Measurements from ENCODE around the gene ZC3H11A.
"Not testable (repeated sequence)": the region's sequence is repeated elsewhere in the genome, so short reads cannot be mapped to it uniquely, and the experiment has no call there.

ZC3H11A gene

DNA sequence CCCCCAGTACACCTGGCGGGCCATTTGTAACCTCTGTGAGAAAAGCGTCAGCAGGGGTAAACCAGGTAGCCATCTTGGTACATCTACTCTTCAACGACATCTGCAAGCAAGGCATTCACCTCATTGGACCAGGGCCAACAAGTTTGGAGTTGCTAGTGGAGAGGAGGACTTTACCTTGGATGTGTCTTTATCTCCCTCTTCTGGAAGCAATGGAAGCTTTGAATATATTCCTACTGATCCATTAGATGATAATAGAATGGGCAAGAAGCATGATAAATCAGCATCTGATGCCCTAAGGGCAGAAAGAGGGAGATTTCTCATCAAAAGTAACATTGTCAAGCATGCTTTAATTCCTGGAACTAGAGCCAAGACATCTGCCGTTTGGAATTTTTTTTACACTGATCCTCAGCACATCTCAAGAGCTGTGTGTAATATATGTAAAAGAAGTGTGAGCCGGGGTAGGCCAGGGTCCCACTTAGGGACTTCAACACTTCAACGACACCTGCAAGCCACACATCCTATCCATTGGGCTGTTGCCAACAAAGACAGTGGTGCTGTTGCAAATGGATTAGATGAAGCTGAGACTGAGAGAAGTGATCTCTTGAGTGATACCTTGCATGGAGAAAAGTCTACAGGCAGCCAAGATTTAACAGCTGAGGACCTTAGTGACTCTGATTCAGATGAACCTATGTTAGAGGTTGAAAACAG, 2.7 kb downstream of the ZC3H11A start:
- H3K36me3 Mint-ChIP-seq: peaks cover 25% of the 10 kb centered on the region
- H3K27ac Mint-ChIP-seq: peak overlapping the region; percentile 34
- H3K27me3 Mint-ChIP-seq: no peaks in the 10 kb centered on the region
- H3K4me3 Mint-ChIP-seq: peak overlapping the region; percentile 98
- H3K9me3 Mint-ChIP-seq (ENCODE audit: low read depth): no peaks in the 10 kb centered on the region
- peaks cover 74% of the 10 kb centered on the region for H3K4me1 Mint-ChIP-seq (ENCODE audit: low read depth)

DNA sequence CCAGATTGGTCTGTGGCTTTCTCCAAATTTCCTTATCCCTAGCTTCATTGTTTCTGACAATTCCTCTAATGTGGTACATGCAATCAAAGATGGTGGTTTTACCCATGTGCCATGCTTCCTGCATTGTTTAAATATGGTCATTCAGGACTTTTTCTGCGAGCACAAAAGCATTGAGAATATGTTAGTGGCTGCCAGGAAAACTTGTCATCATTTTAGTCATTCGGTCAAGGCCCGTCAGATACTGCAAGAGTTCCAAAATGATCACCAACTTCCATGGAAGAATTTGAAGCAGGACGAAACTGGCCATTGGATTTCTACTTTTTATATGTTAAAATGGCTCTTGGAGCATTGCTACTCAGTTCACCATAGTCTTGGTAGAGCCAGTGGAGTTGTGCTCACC, 3.7 kb downstream of the ZC3H11A start:
- Mint-ChIP-seq H3K36me3 (peaks cover 27% of the 10 kb centered on the region), H3K27ac (no peak overlapping the region), H3K4me1 (ENCODE audit: low read depth) (peaks cover 80% of the 10 kb centered on the region), H3K27me3 (no peaks in the 10 kb centered on the region), H3K9me3 (ENCODE audit: low read depth) (no peaks in the 10 kb centered on the region), H3K4me3 (peak overlapping the region; percentile 44)

DNA sequence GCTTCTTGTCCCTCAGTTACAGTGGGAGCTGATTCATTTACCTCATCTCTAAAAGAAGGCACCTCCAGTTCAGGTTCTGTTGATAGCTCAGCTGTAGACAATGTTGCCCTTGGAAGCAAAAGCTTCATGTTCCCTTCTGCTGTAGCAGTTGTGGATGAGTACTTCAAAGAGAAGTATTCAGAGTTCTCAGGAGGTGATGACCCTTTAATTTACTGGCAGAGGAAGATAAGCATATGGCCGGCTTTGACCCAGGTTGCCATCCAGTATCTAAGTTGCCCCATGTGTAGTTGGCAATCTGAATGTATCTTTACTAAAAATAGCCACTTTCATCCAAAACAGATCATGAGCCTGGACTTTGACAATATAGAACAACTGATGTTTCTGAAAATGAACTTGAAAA, 4.5 kb downstream of the ZC3H11A start:
- peak overlapping the region; percentile 44 for H3K4me3 Mint-ChIP-seq
- H3K36me3 Mint-ChIP-seq: peaks cover 31% of the 10 kb centered on the region

DNA sequence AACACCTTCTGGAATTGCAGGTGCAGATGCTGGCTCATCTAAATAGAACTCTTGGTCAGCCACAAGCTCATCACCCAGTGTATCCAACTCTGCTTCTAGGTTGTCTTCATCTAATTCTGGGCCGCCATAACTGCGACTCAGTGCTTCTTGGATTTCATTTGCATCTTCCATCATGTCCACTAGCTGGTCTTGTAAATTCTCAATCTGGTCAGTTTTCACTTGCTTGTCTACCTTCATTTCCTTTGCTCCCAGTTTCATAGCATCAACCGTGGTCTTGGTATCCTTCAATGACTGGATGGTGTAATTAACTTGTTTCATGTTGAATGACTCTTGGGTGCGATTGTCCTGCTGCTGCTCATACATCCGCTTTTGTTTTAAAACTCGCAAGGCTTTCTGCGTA, 10.3 kb downstream of the ZC3H11A start:
- H3K27ac Mint-ChIP-seq: peak overlapping the region; percentile 43
- peaks cover 20% of the 10 kb centered on the region for H3K36me3 Mint-ChIP-seq
- no peaks in the 10 kb centered on the region for H3K27me3 Mint-ChIP-seq
- no peak overlapping the region for H3K4me3 Mint-ChIP-seq
- H3K9me3 Mint-ChIP-seq (ENCODE audit: low read depth): no peaks in the 10 kb centered on the region
- peaks cover 52% of the 10 kb centered on the region for H3K4me1 Mint-ChIP-seq (ENCODE audit: low read depth)

More for the DNA sequence above, 4.5 kb downstream of the ZC3H11A start:
- peak overlapping the region; percentile 72 for H3K27ac Mint-ChIP-seq
- H3K27me3 Mint-ChIP-seq: no peaks in the 10 kb centered on the region
- peaks cover 78% of the 10 kb centered on the region for H3K4me1 Mint-ChIP-seq (ENCODE audit: low read depth)
- no peaks in the 10 kb centered on the region for H3K9me3 Mint-ChIP-seq (ENCODE audit: low read depth)

DNA sequence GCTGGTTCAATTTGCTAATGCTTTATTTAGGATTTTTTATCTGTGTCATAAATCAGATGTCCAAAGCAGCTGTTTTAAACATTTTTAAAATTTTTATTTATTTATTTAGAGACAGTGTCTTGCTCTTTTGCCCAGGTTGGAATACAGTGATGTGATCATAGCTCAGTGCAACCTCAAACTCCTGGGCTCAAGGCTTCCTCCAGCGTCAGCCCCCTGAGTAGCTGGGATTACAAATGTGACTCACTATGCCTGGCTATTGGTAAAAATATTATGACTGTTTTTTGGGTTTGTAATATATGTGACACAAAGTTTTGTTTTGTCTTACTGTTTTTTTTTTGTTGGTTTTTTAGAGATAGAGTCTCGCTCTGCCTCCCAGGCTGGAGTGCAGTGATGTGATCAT, 11.8 kb downstream of the ZC3H11A start:
- Mint-ChIP-seq H3K4me3 (no peak overlapping the region), H3K27me3 (no peaks in the 10 kb centered on the region), H3K36me3 (peaks cover 18% of the 10 kb centered on the region), H3K4me1 (ENCODE audit: low read depth) (peaks cover 49% of the 10 kb centered on the region), H3K9me3 (ENCODE audit: low read depth) (no peaks in the 10 kb centered on the region), H3K27ac (no peak overlapping the region)

DNA sequence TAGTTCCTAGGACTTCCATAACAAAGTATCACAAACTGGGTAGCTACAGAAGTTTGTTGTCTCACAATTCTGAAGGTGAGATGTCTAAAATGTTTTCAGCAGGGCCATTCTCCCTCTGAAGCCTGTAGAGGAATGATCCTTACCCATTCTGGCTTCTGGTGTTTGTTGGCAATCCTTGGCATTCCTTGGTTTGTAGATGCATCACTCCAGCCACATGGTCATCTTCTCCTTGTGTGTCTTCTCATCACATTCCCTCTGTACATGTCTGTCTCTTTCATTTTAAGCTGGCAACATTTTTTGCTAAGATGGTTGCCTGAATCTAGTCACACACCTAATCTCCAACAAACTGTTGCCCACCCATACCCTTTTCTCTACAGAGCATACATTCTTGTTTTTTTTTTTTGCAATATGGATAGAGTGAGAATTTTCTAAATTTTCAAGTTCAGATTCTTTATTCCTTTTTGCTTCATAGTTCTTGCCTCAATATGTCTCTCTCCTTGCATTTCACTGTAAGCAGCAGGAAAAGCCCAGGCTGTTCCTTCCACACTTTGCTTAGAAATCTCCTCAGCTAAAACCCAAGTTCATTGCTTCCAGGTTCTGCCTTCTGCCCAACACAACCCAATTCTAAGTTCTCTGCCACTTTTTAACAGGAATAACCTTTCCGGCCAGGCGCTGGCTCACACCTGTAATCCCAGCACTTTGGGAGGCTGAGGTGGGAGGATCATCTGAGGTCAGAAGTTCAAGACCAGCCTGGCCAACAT, 18.3 kb downstream of the ZC3H11A start:
- Mint-ChIP-seq H3K27me3 (no peaks in the 10 kb centered on the region), H3K9me3 (ENCODE audit: low read depth) (no peaks in the 10 kb centered on the region), H3K36me3 (peaks cover 20% of the 10 kb centered on the region), H3K4me3 (no peak overlapping the region), H3K27ac (peak overlapping the region; percentile 67), H3K4me1 (ENCODE audit: low read depth) (peaks cover 36% of the 10 kb centered on the region)

DNA sequence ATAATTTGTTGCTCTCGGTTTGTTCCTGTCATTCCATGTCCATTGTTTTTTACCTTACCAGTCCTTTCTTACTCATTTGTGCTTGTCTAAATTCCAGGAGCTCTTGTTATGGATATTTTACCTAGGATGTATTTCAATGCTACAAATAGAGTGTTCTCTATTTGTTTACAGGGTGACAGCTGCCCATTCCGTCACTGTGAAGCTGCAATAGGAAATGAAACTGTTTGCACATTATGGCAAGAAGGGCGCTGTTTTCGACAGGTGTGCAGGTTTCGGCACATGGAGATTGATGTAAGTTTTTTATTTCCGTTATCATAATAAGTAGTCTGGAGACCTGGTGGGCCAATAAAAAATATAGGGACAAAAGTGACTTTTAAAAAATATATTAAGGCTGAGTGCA, 23.0 kb downstream of the ZC3H11A start:
- no peak overlapping the region for H3K4me3 Mint-ChIP-seq
- H3K27me3 Mint-ChIP-seq: no peaks in the 10 kb centered on the region
- peaks cover 22% of the 10 kb centered on the region for H3K36me3 Mint-ChIP-seq
- no peaks in the 10 kb centered on the region for H3K9me3 Mint-ChIP-seq (ENCODE audit: low read depth)
- H3K4me1 Mint-ChIP-seq (ENCODE audit: low read depth): peaks cover 31% of the 10 kb centered on the region
- H3K27ac Mint-ChIP-seq: no peak overlapping the region

DNA sequence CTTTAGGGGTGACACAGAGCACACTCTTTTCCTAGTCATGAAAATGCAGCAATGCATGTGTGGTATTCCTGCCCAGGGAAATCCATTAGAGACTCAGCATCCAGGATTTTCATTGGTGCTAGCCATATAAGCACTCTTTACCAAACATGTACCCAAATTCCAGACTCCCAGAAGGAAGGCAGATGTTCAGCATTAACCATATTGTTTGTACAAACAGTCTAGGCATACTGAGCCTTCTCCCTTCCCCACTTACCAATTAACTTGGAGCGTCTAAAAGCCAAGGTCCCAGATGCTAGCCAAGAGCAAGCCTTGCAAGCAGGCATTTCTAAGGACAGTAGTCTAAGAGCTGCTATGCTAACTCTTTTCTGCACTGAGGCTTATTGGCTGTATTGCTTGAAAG, 27.9 kb downstream of the ZC3H11A start:
- Mint-ChIP-seq H3K36me3 (peaks cover 15% of the 10 kb centered on the region), H3K4me3 (no peak overlapping the region), H3K27me3 (no peaks in the 10 kb centered on the region), H3K4me1 (ENCODE audit: low read depth) (peaks cover 28% of the 10 kb centered on the region), H3K27ac (no peak overlapping the region), H3K9me3 (ENCODE audit: low read depth) (no peaks in the 10 kb centered on the region)

DNA sequence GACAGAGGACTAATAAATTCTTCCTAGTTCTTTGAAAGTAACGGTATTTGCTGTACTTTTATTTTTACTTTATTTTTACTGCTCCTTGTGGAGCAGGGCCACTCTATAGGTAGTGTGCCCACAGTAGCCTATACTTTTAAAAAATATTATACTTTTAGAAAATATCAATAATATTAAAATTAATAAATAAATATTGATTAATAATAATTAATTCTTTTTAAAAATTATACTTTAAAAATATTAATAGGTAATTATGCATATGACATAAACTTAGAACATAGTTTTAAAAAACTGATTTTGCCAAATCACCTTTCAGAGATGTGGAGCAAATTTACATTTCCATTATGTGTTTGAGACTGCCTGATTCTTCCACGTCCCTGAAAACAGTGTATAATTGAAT, 30.8 kb downstream of the ZC3H11A start:
- Mint-ChIP-seq H3K27me3 (no peaks in the 10 kb centered on the region), H3K9me3 (ENCODE audit: low read depth) (no peaks in the 10 kb centered on the region), H3K4me1 (ENCODE audit: low read depth) (peaks cover 28% of the 10 kb centered on the region), H3K36me3 (peaks cover 13% of the 10 kb centered on the region), H3K4me3 (no peak overlapping the region), H3K27ac (no peak overlapping the region)

DNA sequence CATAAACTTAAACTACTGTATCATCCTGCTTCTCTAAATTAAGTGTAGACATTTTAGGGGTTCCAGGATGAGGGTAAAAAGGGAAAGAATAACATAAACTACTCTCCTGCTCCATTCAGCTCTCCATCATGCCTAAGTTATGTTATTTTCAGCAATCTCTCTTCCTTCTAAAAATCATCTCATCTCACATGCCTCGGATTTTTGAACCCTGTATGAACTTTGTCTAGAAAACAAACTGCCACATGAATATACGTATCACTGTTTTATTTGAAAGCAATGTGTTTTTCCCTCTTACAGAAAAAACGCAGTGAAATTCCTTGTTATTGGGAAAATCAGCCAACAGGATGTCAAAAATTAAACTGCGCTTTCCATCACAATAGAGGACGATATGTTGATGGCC, 32.6 kb downstream of the ZC3H11A start:
- Mint-ChIP-seq H3K9me3 (ENCODE audit: low read depth) (no peaks in the 10 kb centered on the region), H3K27me3 (no peaks in the 10 kb centered on the region), H3K36me3 (peaks cover 11% of the 10 kb centered on the region), H3K27ac (peak overlapping the region; percentile 0), H3K4me3 (no peak overlapping the region), H3K4me1 (ENCODE audit: low read depth) (peaks cover 19% of the 10 kb centered on the region)

DNA sequence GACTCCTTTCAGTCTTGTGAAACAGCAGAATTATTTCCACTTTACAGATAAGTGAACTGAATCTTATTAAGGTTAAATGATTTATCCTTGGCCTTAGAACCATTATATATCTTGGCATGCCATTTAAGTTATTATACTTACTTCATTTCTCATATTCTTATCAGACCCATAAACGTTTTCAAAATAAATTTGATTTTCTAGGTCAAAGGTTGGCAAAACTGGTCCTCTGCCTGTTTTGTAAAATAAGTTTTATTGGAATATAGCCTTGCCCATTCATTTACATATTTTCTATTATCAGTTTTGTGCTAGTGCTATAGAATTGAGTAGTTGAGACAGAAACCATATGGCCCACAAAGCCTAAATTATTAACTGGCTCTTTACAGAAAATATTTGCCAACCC, 33.1 kb downstream of the ZC3H11A start:
- H3K27ac Mint-ChIP-seq: no peak overlapping the region
- no peak overlapping the region for H3K4me3 Mint-ChIP-seq
- peaks cover 17% of the 10 kb centered on the region for H3K4me1 Mint-ChIP-seq (ENCODE audit: low read depth)
- no peaks in the 10 kb centered on the region for H3K9me3 Mint-ChIP-seq (ENCODE audit: low read depth)
- H3K36me3 Mint-ChIP-seq: peaks cover 11% of the 10 kb centered on the region
- H3K27me3 Mint-ChIP-seq: no peaks in the 10 kb centered on the region

DNA sequence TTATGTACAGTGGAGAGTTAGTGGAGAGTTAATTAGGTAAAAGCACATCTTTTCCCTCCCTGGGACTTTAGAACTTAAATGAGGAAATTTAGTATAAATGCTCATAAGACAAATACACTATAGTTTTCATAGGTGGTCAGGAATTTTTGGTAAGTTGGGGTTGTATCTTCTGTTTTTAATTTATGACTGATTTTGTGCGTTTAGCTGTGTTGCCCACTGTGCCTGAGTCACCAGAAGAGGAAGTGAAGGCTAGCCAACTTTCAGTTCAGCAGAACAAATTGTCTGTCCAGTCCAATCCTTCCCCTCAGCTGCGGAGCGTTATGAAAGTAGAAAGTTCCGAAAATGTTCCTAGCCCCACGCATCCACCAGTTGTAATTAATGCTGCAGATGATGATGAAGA, 33.8 kb downstream of the ZC3H11A start:
- Mint-ChIP-seq H3K36me3 (peaks cover 11% of the 10 kb centered on the region), H3K27ac (peak overlapping the region; percentile 23)
- not testable (repeated sequence) for H3K4me3 Mint-ChIP-seq

DNA sequence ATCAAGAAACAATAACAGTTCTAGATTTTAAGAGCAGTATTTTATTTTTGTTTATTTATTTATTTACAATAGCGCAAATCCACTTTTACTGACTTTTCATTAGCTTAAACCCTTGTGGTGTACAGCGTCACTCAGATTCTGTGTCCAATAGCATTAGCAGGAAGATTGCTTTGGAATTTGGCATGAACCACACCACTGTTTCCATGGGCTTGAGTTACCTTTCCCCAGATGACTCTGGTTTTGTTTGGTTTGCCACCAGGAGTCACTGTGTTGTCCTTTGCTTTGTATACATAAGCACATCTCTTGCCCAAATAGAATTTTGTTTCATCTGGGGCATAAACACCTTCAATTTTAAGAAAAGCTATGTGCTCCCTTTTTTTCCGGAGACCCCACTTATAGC, 40.1 kb downstream of the ZC3H11A start:
- Mint-ChIP-seq H3K9me3 (ENCODE audit: low read depth) (no peaks in the 10 kb centered on the region), H3K4me3 (no peak overlapping the region), H3K36me3 (peaks cover 8% of the 10 kb centered on the region), H3K4me1 (ENCODE audit: low read depth) (no peaks in the 10 kb centered on the region), H3K27ac (no peak overlapping the region), H3K27me3 (no peaks in the 10 kb centered on the region)

More for the DNA sequence above, 33.8 kb downstream of the ZC3H11A start:
- H3K4me1 Mint-ChIP-seq (ENCODE audit: low read depth): peaks cover 13% of the 10 kb centered on the region
- H3K27me3 Mint-ChIP-seq; H3K9me3 Mint-ChIP-seq (ENCODE audit: low read depth): not testable (repeated sequence)

DNA sequence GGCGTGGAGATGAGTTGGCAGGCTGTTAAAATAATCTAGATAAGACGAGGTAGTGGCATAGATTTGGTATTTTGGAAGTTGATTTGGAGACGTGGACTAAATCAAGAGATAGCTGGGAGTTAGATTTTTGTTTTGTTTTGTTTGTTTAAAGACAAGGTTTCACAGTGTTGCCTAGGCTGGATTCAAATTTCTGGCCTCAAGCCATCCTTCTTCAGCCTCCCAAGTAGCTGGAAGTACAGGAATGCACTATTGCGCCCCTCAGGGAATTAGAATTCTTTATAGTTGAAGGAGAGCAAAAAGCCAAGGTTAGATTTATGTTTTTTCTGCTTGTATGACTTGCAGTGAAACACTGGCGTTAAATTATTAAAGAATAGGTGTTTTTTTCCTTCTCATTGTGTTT, 43.7 kb downstream of the ZC3H11A start:
- peak overlapping the region; percentile 46 for H3K27ac Mint-ChIP-seq

DNA sequence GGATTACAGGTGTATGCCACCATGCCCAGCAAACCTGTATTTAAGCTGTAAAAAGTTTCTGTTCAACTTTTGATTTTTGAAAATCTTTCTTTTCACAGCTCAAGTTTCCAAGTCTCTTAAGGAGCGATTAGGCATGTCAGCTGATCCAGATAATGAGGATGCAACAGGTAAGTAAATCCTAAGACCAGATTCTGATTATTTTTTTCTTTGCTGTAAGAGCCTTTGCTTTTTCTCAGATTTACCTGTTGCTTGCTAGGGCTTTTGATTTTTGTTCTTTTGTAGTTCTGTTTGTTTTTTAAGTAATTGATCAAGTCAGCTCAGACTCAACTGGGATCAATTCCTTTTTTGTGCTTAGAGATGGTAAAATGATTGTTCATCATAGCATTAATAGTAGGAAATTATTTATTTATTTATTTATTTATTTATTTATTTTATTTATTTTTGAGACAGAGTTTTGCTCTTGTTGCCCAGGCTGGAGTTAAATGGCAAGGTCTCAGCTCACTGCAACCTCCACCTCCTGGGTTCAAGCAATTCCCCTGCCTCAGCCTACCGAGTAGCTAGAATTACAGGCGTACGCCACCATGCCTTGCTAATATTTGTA, 44.9 kb downstream of the ZC3H11A start:
- Mint-ChIP-seq H3K4me3 (no peak overlapping the region), H3K9me3 (ENCODE audit: low read depth) (no peaks in the 10 kb centered on the region), H3K27ac (peak overlapping the region; percentile 22), H3K27me3 (no peaks in the 10 kb centered on the region), H3K4me1 (ENCODE audit: low read depth) (no peaks in the 10 kb centered on the region), H3K36me3 (peaks cover 15% of the 10 kb centered on the region)

More for the DNA sequence above, 43.7 kb downstream of the ZC3H11A start:
- Mint-ChIP-seq H3K4me1 (ENCODE audit: low read depth) (no peaks in the 10 kb centered on the region), H3K9me3 (ENCODE audit: low read depth) (no peaks in the 10 kb centered on the region), H3K4me3 (no peak overlapping the region), H3K27me3 (no peaks in the 10 kb centered on the region), H3K36me3 (peaks cover 13% of the 10 kb centered on the region)
